Activated CD8-positive, alpha-beta memory T cell treated with anti-CD3 and anti-CD28 coated beads, Interleukin-2, amount 50 U/mL, for 24 hours (primary cell): ENCODE measurements around the gene FBXO34.

Source experiments
- DNase-seq: peaks from one replicate; pipeline ENCODE4 v3.0.0-alpha.2; 2020; ENCODE audit errors: extremely low read depth

Gene FBXO34, protein sequence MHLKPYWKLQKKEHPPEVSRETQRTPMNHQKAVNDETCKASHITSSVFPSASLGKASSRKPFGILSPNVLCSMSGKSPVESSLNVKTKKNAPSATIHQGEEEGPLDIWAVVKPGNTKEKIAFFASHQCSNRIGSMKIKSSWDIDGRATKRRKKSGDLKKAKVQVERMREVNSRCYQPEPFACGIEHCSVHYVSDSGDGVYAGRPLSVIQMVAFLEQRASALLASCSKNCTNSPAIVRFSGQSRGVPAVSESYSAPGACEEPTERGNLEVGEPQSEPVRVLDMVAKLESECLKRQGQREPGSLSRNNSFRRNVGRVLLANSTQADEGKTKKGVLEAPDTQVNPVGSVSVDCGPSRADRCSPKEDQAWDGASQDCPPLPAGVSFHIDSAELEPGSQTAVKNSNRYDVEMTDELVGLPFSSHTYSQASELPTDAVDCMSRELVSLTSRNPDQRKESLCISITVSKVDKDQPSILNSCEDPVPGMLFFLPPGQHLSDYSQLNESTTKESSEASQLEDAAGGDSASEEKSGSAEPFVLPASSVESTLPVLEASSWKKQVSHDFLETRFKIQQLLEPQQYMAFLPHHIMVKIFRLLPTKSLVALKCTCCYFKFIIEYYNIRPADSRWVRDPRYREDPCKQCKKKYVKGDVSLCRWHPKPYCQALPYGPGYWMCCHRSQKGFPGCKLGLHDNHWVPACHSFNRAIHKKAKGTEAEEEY

GRCh38 chr14:55270832-55271571 lies at the start of gene FBXO34:
TSS of gene FBXO34 (plus strand) at chr14:55271421. CDS start at chr14:55350391, 78,970 bp downstream.
- DNase-seq = peak; percentile 96

GRCh38 chr14:55221968-55222367 lies 49.3 kb upstream of the FBXO34 start:
- no peak for DNase-seq

DNA sequence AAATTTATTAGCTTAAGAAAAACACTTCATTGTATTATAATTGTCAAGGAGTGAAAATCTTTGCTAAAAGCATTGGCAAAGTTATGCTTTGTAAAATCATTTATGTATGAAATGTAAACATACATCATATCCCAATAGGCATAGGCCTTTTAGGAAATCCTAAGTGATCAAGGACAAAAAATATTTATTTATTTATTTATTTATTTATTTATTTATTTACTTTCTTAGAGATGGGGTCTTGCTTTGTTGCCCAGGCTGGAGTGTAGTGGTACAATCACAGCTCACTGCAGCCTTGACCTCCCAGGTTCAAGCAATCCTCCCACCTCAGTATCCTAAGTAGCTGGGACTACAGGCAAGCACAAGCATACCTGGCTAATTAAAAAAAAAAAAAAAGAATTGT lies 47.9 kb upstream of the FBXO34 start:
- DNase-seq = no peak

DNA sequence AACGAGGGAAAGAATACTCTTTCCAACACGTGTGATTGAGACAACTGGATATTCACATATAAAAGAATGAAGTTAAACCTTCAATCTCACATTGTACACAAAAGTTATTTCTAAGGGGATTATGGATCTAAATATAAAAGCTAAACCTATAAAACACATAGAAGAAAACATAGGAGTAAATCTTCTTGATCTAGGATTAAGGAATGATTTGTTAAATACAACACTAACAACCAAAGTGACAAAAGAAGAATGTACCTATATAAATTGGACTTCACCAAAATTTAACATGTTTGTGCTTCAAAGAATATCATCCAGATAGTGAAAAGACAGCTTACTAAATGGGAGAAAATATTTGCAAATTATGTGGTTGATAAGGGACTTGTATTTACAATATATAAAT lies 43.0 kb upstream of the FBXO34 start:
- DNase-seq = no peak

GRCh38 chr14:55233591-55233990 lies 37.6 kb upstream of the FBXO34 start:
- DNase-seq = no peak

GRCh38 chr14:55238019-55238680 lies 33.1 kb upstream of the FBXO34 start:
- DNase-seq = no peak

DNA sequence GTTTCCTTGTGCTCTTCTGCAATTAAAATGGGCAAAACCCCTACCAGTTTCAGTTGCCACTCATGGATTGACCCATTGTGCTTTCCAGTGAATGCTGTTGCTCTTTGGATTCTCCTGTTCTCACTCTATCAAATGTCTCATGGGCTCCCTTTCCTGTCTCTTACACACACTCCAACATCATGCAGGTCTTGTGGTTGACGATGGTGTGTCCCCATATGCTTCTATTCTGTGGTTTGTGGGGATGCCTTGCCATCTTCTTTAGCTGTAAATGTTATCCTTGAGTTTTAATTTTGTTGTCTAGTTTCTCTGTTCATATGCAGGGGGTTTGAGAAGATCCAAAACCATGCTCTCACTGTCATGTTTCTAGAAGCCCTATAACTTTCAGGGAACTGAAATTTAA lies 31.9 kb upstream of the FBXO34 start:
- no peak for DNase-seq

DNA sequence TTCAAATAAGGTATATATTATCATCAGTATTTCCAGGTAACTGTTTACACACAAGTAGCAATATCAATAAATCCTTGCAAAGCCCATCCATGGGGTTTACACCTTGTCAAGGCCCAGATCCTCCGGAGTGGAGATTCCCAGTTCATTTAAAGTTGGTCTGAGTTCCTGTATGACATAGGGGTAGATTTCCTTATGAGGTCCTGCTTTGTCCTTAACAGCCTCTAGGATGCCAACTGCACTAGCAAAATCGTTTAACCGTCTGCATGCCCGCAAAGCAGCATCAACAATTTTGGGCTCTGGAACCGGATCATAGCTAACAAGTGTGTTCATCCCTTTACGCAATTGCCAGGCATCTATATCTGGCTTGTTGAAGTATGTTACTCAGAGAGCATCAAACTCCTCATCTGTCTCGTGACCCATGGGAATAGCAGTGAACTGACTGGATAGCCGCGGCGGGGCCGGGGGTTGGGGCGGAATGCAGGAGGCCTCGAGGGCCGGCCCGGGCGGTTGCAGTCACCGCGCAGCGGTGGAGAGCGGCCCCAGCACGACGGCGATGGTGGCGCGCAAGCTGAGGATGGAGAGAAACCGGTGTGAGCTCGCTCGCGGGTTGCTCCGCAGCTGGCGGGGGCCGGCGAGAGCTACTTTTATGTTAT lies 30.6 kb upstream of the FBXO34 start:
- DNase-seq = no peak

- no peak for DNase-seq
Observed at GRCh38 chr14:55241673-55242072, 29.5 kb upstream of the FBXO34 start.

- DNase-seq = no peak
Observed at GRCh38 chr14:55243386-55243785, 27.8 kb upstream of the FBXO34 start.

GRCh38 chr14:55243813-55244212 lies 27.4 kb upstream of the FBXO34 start:
- DNase-seq = no peak

- DNase-seq = no peak
Observed at GRCh38 chr14:55245657-55246268, 25.5 kb upstream of the FBXO34 start.

DNA sequence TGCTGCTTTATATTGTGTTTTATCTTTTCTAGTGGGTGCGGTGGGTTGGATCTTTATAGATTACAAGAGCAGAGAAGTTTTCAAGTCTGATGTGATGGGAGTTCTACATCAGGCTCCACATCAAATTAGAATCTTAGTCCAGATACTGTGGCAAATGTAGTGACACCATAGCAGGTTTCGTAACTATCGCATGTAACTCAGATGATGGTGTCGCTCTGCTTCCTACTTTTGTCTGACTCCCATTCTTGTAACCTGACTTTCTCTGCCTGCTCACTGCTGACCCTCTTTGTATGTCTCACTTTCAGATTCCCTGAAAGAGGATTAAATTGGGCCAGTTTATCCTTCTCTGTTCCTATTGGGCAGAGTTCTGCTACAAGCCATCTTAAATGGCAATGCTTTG lies 22.8 kb upstream of the FBXO34 start:
- no peak for DNase-seq

DNA sequence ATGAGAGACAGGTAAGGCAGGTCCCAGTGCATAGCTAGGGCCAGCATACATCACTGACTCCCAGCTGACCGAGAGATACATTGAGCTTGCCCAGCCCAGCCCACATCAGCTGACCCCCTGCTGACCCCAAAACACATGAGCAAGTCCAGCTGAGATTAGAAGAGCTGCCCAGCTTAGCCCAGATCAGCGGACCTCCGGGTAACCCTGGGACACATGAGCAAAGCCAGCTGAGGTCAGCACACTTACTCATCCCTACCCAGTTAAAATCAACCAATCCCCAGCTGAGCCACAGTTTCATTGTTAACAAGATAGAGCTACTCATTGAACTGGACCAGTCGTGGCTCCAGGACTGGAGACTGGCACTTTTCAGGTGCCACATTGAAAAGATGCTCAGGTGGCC lies 21.8 kb upstream of the FBXO34 start:
- no peak for DNase-seq

DNA sequence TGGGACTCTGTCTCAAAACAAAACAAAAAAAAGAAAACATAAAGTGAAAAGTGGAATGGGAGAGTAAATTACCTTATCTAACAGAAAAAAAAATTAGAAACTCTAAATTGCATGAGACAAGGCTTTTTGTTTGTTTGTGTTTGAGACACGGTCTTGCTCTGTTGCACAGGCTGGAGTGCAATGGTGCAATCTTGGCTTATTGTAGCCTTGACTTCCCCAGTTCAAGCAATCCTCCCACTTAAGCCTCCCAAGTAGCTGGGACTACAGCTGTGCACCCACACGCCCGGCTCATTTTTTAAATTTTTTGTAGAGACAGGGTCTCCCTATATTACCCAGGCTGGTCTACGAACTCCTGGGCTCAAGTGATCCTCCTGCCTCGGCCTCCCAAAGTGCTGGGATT lies 17.9 kb upstream of the FBXO34 start:
- DNase-seq = no peak

DNA sequence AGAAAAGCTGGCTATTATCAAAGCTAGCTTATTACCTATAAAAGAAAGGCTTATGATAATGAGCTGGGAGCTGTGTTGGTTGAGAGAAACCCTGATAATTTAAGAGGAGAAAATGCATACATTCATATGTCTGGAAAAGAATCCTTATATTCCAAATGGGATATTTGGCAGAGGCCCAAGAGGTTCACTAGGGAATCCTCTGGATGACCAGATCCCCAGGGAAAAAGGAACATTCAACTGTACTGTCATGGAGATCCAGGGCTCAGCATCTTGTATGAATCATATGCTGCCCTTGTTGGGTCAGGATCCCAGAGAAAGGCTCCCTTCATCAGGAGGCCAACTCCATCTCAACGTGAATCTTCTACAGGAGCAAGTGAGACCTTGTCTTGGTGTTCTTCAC lies 16.6 kb upstream of the FBXO34 start:
- no peak for DNase-seq

- no peak for DNase-seq
Observed at GRCh38 chr14:55255979-55256378, 15.2 kb upstream of the FBXO34 start.

DNA sequence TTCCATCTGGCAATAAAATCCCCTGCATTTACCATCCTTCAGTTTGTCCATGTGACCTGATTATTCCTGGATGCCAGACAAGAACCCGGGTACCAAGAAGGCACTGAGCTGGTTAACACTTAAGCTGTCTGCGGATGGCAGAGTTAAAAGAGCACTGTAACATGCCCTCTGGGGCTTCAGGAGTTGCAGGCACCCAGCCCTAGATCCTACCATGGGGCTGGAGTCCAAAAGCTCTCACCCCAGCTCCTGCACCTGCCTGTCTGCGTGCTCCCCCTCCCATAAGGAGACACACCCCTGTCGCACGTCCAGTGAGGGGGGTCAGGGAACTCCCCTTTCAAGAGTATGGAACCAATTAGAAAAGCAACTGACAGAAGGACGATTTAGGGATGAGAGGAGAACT lies 14.6 kb upstream of the FBXO34 start:
- no peak for DNase-seq

DNA sequence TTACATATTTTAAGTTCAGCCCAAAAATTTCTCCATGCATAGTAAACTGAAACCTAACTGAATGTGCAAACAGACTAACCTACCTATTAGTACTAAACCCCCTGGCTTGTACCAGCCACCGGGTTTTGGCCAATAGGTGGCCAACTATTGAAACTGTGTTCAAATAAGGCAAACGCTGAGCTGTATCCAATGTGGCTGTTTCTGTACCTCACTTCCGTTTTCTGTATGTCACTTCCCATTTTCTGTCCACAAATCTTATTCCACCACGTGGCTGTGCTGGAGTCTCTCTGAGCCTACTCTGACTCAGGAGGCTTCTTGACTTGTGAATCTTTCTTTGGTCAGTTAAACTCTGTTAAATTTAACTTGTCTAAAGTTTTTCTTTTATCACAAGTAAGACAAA lies 6.0 kb upstream of the FBXO34 start:
- DNase-seq = no peak

GRCh38 chr14:55267820-55268219 lies 3.4 kb upstream of the FBXO34 start:
- DNase-seq = no peak
